Measurements from ENCODE around the gene COL6A5. TPM values are rescaled to one million over a fixed set of nuclear protein-coding genes. Genes with fewer than 3 reads are reported as not detected.
"Not testable (repeated sequence)": the region's sequence is repeated elsewhere in the genome, so short reads cannot be mapped to it uniquely, and the experiment has no call there.

The COL6A5 gene, protein sequence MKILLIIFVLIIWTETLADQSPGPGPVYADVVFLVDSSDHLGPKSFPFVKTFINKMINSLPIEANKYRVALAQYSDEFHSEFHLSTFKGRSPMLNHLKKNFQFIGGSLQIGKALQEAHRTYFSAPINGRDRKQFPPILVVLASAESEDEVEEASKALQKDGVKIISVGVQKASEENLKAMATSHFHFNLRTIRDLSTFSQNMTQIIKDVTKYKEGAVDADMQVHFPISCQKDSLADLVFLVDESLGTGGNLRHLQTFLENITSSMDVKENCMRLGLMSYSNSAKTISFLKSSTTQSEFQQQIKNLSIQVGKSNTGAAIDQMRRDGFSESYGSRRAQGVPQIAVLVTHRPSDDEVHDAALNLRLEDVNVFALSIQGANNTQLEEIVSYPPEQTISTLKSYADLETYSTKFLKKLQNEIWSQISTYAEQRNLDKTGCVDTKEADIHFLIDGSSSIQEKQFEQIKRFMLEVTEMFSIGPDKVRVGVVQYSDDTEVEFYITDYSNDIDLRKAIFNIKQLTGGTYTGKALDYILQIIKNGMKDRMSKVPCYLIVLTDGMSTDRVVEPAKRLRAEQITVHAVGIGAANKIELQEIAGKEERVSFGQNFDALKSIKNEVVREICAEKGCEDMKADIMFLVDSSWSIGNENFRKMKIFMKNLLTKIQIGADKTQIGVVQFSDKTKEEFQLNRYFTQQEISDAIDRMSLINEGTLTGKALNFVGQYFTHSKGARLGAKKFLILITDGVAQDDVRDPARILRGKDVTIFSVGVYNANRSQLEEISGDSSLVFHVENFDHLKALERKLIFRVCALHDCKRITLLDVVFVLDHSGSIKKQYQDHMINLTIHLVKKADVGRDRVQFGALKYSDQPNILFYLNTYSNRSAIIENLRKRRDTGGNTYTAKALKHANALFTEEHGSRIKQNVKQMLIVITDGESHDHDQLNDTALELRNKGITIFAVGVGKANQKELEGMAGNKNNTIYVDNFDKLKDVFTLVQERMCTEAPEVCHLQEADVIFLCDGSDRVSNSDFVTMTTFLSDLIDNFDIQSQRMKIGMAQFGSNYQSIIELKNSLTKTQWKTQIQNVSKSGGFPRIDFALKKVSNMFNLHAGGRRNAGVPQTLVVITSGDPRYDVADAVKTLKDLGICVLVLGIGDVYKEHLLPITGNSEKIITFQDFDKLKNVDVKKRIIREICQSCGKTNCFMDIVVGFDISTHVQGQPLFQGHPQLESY (N-terminal part only)
- polyA plus RNA-seq (2013, experiment 1 of 2; ENCODE audit: insufficient read length) = not detected
- not detected for polyA plus RNA-seq (2013, experiment 2 of 2; ENCODE audit: insufficient read length)

DNA sequence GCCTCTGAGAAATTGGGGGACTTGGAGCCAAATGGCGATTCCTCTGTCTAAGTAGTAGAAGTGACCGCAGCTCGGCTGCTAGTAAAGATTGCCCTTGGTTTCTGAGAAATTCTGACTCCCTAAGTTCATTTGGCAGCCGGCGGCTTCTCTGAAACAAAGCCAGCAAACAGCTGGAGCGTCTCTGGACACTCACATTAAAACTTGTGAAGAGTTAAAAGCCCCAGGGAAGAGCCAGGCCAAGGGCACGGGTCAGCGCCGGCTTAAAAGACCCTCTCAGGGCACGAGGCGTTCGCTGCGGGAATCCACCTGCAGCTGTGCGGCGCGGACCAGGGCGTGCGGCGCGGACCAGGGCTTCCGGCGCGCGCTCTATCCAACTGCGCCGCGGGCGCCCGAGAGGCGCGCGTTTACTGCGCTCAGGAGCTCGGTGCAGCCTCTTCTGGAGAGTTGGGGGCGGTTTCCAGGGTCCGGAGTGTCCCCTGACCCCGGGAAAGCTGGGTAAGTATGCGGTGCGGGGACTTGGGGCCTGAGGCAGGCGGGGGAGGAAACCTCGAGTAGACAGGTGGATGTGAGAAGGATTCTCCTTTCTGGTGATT is at the start of gene COL6A5:
Gene COL6A5 (plus strand): TSS at position 186 of the 593 bp plus-strand sequence. CDS start 27,967 bp downstream, outside the sequence.
- no peak for DNase-seq

DNA sequence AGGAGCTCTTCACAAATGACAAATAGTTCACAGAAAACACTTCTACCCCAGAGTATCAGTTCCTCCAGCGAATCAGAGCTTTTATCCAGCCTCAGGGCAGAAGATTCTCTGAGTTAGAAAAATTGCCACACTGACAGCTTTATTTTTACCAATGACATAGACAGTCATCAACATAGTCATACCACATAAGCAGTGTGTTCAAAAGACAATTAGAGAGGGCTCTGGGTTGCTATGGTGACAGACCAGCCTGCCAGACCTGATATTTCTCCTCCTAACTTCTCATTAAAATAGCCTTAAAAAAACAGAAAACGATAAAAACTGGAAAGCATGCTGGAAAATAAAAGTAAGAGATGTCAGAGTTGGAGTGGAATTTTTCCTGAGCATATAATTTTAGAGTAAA is 45.9 kb upstream of the COL6A5 start:
- no peak for DNase-seq

DNA sequence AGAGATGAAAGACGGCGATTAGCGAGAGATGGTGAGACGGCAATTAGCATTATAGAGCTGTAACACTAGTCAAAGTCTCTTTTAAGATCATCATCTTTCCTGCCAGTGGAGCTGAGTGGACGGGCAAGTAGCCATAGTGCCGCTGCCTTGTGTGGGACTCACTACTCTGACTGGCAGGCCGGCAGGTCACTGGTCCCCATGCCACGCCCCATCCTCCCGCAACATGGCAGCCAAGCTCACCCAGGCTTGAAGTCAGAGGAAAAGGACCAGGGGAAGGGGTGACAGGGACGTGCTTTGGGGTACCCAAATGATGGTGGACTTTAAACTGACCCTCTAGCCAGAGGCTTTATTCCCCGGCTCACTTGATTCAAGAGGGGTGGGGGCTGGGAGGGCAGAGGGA is 44.6 kb upstream of the COL6A5 start:
- no peak for DNase-seq

DNA sequence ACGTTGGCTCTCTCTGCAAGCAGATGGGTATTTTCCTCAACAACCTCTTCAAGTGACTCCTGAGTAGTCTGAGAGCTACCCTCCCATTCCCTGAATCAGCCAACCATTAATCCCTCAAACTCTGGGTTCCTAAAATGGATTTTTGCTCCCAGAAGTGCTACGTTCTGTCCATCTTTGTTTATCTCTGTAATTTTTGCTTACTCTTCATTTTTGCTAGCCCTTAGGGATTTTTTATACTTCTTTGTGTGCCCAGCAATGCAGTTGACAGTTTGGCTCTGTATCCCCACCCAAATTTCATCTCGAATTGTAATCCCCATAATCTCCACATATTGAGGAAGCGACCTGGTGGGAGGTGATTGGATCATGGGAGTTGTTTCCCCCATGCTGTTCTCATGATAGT is 35.4 kb upstream of the COL6A5 start:
- no peak for DNase-seq

DNA sequence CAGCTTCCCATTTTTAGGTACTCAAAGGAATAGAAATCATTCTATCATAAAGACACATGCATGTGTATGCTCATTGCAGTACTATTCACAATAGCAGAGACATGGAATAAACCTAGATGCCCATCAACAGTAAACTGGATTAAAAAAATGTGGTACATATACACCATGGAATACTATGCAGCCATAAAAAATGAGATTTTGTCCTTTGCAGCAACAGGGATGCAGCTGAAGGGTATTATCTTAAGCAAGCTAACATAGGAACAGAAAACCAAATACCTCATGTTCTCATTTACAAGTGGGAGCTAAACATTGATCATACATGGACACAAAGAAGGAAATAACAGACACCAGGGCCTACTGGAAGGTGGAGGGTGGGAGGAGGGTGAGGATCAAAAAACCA is 33.1 kb upstream of the COL6A5 start:
- DNase-seq = no peak

DNA sequence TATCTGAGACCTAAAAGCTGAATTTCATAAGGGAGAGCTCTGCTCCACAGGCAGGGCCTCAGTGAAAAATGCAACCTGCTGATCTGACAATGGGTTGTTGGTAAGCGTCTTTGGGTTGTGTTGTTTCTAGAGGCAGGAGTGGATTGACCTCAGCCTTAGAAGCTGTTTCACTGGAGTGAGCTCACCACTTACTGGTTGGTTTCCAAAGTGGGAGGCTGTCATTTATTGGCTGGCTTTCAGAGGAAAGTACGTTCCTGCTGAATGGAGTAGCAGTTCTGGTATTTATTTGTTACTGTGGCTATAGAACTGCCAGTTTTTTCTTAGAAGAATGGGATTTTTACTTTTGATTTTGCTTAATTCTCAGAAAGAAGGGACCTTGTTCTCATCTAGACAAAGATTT is 29.3 kb upstream of the COL6A5 start:
- DNase-seq = peak; percentile 2

DNA sequence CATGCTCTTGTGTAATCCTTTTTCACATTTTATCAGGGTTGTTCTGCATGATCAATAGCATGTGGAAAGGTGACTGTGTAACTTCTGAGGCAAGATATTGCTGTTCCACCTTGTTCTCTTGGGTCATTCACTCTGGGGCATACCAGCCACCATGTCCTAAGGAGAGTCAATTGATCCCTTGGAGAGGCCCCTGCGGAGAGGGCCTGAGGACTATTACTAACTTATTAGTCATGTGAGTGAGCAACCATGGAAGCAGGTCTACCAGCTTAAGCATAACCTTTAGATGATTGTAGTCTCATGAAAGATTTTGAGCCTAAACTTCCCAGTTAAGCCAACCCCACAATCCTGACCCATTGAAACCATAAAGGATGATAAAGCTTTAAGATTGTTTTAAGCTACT is 22.0 kb upstream of the COL6A5 start:
- DNase-seq = no peak

DNA sequence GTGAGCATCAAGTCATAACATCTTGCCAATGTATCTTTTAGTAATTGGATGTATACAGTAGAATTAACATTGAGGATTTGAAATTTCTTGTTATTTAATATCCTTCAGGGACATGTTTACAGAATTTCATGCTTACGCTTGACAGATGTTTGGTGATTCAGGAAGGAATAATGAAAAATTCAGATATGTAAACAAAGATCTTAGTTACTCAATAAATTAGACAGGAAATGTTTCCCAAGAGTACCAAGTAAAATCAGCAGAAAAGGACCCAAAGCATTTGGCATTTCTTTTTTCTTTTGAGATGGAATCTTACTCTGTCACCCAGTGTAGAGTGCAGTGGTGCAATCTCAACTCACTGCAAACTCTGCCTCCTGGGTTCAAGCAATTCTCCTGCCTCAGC is 4.7 kb upstream of the COL6A5 start:
- no peak for DNase-seq

DNA sequence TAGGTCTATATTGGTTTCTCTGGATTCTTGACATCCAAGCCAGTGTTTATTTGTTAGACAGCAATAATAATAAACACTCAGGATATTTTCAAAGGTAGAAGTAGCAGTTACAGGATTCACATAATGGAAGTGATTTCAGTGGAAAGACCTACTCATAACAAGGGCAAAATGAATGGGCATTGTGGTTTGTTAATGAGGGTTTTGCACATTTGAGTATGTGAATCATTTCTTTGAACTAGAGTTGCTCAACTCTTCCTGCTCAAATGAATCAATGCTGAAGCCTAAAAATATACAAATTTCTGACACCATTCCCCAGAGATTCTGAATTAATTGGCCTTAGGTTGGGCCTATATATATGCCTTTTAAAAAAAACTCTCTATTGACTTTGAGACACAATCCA is 4.1 kb upstream of the COL6A5 start:
- DNase-seq = no peak

DNA sequence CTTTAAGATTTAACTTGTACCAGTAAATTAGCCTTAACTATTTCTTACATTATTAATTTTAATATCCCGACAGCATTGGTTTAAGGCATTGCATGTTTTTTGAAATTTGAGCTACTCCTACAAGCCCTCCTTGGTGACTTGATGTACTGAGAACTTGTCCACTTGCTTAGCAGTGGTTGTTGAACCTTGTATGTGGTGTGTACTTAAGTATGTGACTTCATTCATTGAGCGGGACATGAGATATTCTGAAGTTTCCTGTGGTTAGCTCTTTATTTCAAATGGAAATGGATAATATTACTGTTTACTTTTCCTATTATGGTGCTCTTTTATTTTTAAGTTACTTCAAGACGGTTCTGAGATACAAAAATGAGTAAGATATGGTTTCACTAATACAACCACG is 3.6 kb upstream of the COL6A5 start:
- DNase-seq = no peak

DNA sequence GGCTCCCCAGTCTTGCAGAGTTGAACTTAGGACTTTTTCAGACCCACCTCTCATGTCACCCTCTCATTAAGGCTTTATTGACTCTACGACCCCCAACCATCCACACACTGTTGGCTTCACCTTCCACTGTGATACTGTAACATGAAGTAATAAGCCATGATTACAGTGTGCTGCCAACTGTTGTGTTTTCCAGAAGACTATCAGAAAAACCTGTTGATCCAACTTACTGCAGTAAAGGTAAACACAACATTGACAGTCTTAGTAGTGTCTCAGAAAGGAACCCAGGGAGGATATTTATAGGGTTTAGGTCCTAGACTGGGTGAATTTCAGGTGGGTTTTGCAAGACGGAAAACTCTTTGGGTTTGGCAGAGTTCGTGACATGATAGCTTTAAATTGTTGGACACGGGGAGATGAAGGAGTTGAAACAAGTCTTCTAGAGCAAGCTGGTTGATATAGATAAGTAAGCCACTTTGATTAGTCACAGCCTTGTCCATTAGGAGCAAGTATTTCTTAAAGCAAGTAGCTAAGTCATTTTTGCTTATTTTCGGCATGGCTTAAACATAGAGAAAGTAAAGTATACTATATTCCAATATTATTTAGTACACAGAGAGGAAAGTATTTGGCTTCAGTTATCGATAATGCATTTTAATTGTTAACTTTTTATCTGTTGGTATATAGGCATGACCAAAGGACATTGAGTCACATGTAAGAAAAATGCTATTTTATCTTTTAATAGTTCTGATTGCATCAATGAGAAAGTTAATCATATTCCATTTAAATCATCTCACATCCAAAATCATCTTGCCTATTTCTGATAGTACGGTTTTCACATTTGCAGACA is 2.4 kb upstream of the COL6A5 start:
- DNase-seq = no peak

DNA sequence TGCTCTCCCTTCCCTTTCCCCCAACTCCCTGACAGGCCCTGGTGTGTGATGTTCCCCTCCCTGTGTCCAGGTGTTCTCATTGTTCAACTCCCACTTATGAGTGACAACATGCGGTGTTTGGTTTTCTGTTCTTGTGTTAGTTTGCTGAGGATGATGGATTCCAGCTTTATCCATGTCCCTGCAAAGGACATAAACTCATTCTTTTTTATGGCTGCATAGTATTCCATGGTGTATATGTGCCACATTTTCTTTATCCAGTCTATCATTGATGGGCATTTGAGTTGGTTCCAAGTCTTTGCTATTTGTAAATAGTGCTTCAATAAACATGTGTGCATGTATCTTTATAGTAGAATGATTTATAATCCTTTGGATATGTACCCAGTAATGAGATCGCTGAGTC is 2.8 kb downstream of the COL6A5 start:
- DNase-seq = not testable (repeated sequence)

DNA sequence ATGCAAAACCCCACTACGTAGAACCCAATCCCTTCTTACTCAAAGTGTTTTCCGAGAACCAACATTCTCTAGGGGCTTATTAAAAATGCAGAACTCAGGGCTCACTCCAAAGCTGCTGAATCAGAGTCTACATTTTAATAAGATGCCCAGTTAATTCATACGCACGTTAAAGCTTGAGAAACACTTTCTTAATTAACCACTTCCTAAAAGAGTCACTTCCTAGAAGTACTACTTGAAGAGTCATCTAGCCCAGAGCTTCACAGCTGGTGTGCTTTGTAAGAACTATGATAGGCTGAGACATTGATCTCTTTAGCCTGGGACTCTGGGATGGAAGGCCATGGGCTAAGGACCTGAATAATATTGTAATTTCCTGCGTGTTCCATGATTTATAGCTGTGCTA is 9.0 kb downstream of the COL6A5 start:
- DNase-seq = peak; percentile 45

DNA sequence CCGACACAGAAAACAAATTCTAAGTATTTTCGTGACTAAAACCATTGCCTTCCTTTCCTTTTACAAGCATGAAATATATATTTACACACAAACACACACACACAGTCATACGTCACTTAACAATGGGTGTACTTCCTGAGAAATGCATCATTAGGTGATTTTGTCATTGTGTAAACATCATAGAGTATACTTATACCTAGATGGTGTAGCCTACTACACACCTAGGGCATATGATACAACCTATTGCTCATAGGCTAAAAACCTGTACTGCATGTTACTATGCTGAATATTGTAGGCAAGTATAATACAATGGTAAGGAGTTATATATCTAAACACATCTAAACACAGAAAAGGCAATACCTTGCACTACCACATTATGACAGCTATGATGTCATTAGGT is 28.6 kb downstream of the COL6A5 start:
- no peak for DNase-seq

DNA sequence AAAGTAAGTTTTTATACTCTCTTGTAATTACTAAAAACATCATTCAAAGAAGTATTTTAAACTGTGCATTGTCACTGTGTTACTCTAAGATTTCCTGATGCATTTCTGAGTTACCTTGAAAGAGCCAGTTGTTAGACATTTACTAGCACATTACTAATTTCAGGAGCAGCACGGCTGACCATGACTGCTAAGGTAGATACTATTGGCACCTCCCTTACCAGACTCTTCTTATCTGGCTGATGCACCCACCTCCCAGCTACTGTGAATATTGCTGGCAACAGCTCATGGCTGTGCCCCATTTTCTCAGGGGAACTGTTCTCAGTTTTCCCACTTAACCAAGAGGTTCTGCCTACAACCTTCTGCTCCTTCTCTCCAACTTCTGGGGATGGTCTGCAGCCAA is 29.4 kb downstream of the COL6A5 start:
- no peak for DNase-seq

DNA sequence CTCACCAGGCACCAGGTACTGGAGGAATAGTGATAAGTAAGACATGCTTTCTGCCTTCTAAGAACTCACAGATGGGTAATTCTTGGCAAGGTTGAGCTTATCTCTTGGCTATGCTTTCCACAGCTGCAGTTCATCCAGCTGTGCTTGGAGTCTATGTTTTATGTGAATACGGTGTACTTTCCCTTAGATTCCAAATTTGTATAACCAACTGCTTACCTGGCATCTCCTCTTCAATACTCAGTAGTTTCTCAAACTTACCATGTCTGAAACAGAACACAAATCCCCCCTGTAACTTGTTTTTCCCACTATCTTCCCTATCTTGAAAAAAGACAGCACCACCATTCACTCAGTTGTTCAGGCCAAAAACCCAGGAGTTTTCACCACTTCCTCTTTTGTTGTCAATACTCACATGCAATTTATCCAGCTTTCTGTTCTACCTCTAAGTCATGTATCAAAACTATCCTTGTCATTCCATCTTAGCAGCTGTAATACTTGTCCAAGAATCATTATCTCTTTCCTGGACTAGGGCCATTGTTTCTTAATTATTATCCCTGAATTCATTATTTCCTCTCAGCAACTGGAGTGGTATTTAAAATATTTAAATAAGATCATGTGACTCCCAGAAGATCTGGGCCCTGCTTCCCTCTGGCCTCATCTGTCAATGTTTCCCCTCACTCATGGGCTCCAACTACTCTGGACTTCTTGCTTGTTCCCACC is 32.6 kb downstream of the COL6A5 start:
- no peak for DNase-seq

DNA sequence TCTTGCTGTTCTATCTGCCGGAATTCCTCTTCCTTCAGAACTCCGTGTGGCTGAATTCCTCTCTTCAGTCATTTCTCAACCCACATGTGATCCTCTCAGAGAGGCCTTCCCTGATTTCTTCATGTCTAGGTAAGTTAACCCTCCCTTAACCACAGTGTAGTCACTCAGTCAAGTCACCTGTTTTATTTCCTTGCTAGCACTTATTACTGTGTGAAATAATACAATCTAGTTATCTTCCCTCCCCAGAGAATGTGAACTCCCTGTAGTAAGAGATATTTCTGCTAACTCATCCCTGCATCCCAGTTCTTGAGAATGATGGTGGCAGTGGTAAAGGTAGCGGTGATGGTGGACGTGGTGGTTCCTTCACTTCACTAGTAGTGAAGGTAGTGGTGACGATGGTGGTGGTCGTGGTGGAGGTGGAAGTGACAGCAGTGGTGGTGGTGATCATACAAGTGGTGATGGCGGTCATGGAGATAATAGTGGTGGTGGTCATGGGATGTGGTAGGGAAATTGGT is 33.3 kb downstream of the COL6A5 start:
- no peak for DNase-seq

DNA sequence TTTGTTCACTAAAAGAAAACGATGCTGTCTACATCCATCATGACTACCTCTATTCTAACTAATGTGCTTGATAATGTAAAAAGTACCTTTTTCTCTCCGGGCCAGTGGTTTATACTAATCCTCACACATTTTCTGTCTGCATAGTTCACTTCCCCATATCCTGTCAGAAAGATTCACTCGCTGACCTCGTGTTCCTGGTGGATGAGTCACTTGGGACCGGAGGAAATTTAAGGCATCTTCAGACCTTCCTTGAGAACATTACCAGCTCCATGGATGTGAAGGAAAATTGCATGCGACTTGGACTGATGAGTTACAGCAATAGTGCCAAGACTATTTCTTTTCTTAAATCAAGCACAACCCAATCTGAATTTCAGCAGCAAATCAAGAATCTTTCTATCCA is 33.8 kb downstream of the COL6A5 start:
- peak; percentile 36 for DNase-seq

DNA sequence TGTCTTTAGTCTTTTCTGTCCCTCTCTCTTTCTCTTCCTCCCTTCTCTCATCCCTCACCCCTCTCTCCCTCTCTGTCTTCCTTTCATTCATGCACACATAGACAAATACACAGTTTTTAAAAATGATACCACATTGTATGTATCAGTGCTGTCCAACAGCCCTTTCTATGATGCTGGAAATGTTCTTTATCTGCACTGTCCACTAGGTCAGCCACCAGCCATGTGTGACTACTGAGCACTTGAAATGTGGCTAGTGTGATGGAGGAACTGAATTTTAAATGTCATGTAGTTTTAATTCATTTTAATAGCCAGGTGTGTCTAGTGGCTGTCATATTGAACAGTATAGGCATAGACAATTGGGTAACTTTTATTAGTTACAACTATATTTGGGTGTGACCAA is 34.9 kb downstream of the COL6A5 start:
- DNase-seq = no peak

DNA sequence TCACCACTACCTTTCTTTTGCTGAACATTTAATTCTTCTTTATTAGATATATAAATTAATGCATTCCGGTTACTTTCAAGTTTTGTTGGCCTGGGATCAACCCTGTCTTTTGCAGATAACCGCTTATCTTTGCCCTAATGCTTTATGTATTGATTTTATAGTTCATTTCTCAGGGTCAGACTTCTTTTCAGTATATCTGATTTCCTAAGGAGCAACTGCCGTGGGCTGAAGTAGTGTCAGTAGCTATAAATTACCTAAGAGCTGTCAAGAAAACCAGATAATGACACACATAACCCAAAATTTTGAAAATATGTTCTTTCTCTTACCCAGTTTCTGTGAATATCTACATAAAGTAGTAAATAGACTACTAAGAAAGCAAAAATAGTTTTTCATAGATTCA is 38.0 kb downstream of the COL6A5 start:
- DNase-seq = no peak
